GM10266 (cell line): ENCODE data around the gene IMP4.

ENCODE experiments used
- DNase-seq: peaks from one replicate; pipeline ENCODE4 v3.0.0; 2012; ENCODE audit errors: extremely low spot score
- CTCF ChIP-seq: IDR thresholded peaks from 2 replicates; pipeline ENCODE4 v1.5.1; 2012; ENCODE audit warnings: mild to moderate bottlenecking, low read depth; ENCODE audit not compliant: control insufficient read depth, insufficient read depth; ENCODE audit errors: missing control alignments

Gene IMP4

DNA sequence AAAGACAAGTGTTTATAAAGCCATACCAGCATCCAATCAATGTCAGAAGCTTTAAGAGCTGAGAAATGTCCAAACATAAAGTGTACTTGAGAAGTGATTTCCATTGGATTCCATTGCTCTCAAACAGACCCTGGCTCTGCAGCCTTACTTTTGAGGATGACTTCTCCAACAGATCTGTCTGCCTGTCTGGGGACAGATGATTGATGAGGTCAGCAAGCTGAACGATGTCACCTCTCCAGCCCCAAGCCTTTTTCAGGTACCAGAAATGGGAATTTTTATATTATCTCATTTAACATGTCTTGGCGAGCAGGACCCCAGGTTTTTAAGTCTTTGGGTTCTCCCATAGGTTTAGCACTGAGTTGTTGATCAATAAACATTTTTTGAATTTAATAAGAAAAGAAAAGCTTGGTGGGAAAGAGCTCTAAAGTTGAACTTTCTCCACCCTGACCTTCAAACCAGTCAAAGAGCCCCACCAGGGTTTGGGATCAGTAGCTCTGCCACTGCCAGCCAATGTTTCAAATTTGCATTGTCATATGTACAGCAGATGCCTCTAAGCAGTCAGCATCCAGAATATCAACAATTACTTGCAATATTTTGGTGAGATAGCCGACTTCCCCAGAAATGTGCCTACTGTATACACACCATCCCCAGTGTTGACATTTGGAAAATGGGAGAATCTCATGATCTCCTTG, 35.7 kb downstream of the IMP4 start:
- no peak for TF ChIP-seq CTCF
- no peak for DNase-seq

- no peak for TF ChIP-seq CTCF
- no peak for DNase-seq
Measured at GRCh38 chr2:130378898-130379214, 36.2 kb downstream of the IMP4 start.

DNA sequence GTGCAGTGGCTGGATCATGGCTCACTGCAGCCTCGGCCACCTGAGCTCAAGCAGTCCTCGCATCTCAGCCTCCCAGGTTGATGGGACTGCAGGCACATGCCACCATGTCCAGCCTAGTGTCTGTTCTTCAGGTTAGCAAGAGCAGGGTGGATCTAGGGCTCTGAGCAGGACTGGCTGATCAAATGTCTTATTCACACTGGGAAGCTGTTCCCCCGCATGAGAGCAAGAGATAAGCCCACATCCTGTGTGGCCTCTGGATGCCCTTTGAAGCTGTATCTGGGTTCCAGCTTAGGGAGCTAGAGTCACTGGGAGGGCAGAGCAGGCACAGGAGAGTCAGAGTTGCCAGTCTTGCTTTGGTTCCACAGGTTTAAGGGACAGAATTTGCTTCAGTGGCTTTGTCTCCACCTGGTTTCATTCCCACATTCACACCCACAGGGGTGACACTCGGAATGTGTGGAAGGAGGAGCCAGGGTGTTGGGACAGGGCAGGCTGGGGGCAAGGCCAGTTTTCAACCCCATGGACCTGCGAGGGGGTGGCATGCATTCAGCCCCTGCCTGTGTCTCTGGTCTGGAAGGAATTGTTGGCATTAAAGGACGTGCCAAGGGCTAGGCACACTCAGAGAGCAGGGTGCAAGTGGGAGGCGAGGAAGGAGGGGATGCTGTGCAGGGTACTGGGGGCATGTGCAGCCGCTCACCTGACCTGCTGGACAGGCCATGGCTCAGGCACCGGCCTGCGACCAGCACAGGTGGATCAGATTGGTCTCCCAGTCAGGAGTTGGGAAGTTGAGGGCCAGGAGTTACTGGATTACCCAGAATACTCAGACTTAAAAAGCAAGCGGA, 37.6 kb downstream of the IMP4 start:
- no peak for TF ChIP-seq CTCF
- no peak for DNase-seq

DNA sequence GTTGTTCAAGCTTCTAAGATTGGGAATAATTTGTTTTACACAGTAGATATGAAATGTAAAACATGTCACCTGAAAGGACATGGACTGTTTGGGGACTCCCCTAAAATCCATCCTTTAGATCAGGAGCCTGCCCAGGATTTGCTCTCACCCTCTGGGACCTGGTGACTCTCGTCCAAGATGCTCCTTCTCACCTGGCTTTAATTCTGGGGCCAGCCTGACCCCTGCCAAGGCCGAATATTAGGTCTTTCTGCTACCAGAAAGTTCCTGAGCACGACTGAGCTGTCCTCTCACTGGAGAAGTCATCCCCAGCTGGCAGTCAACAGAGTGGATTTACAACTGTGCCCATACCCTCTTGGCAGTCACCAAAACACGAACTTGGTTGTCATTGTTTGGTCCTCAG, 38.4 kb downstream of the IMP4 start:
- TF ChIP-seq CTCF: no peak
- DNase-seq: no peak

- TF ChIP-seq CTCF: no peak
Measured at GRCh38 chr2:130381619-130382018, 38.9 kb downstream of the IMP4 start.

GRCh38 chr2:130382313-130382917, 39.7 kb downstream of the IMP4 start:
- no peak for DNase-seq
- TF ChIP-seq CTCF: no peak

More at GRCh38 chr2:130381619-130382018, 38.9 kb downstream of the IMP4 start:
- DNase-seq: no peak

- no peak for TF ChIP-seq CTCF
- no peak for DNase-seq
Measured at GRCh38 chr2:130385709-130386108, 43.0 kb downstream of the IMP4 start.
